Fibroblast of lung (primary cell): ENCODE measurements around the gene CHTOP.

ENCODE experiments used
- EZH2 ChIP-seq: IDR thresholded peaks from 2 replicates; pipeline ENCODE4 v1.5.1; 2012; ENCODE audit warnings: low read length, control low read depth, mild to moderate bottlenecking; ENCODE audit errors: missing control alignments
- TF ChIP-seq, protein P1 (sequence below), 2 donors: IDR thresholded peaks in 1 of 2; conservative IDR thresholded peaks in 1 of 2; 1 replicate in 1 of 2; 2 replicates in 1 of 2; pipeline ENCODE4 v1.5.1; 2011 to 2012; ENCODE audit warnings: low read length in 2 of 2, control low read depth in 1 of 2, inconsistent platforms in 1 of 2, low read depth in 1 of 2, mild to moderate bottlenecking in 1 of 2

DNA sequence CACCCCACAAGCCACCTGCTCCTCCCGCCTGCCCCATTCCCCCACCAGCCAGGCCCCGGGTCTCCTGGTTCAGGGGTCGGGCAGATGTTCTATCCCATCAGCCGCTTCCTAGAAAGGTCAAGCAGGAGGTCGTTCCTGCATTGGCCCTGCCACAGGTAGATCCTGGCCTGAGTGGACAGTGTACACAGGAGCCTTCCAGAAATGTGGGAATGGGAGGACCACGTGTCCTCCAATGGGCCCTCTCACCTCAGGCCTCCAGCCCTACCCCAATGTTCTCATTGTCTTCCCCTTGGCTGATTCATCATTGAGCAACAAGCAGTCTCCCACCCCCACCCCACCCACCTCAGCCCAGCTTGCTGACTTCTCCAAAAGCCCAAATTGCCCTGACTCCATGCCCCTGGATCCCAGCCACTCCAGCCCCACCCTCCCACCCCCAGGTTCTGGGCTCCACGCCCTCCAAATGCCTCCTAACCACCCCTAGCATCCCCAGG is 23.0 kb upstream of the CHTOP start:
- TF ChIP-seq, protein P1, sequence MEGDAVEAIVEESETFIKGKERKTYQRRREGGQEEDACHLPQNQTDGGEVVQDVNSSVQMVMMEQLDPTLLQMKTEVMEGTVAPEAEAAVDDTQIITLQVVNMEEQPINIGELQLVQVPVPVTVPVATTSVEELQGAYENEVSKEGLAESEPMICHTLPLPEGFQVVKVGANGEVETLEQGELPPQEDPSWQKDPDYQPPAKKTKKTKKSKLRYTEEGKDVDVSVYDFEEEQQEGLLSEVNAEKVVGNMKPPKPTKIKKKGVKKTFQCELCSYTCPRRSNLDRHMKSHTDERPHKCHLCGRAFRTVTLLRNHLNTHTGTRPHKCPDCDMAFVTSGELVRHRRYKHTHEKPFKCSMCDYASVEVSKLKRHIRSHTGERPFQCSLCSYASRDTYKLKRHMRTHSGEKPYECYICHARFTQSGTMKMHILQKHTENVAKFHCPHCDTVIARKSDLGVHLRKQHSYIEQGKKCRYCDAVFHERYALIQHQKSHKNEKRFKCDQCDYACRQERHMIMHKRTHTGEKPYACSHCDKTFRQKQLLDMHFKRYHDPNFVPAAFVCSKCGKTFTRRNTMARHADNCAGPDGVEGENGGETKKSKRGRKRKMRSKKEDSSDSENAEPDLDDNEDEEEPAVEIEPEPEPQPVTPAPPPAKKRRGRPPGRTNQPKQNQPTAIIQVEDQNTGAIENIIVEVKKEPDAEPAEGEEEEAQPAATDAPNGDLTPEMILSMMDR (conservative IDR thresholded peaks at IDR 0.05 in 1 of 2, IDR thresholded peaks at IDR 0.05 in 1 of 2; ENCODE audit: low read depth in 1 of 2, low read length in 2 of 2) = no peak
- TF ChIP-seq EZH2 = no peak
